ENCODE results near the gene RIMS4.

Gene RIMS4

GRCh38 chr20:44850272-44850671 is 39.9 kb upstream of the RIMS4 start:
- ChIA-PET POLR2A (ENCODE audit: low non-redundant PET) (interaction anchor here (0.7 kb wide), 1 partner anchor 135 kb away, joined by 4 read pairs; no protein-coding TSS in a partner anchor), CTCF (interaction anchor here (0.6 to 0.7 kb wide), 3 partner anchors 25 to 511 kb away, joined by 3 read pairs; no protein-coding TSS in a partner anchor)
- no peak for TF ChIP-seq CTCF (conservative IDR thresholded peaks at IDR 0.05; ENCODE audit: low read depth)
- no peak overlapping the region for H3K27ac ChIP-seq
- peak; percentile 55 for DNase-seq (ENCODE audit: low spot score)

- peak; percentile 35 for DNase-seq (ENCODE audit: low spot score)
- H3K27ac ChIP-seq: no peak overlapping the region
- CTCF ChIA-PET: interaction anchor here (0.6 to 0.7 kb wide), 2 partner anchors 26 to 510 kb away, joined by 3 read pairs; no protein-coding TSS in a partner anchor
- POLR2A ChIA-PET (ENCODE audit: low non-redundant PET): no interaction called here
- TF ChIP-seq CTCF (conservative IDR thresholded peaks at IDR 0.05; ENCODE audit: low read depth): no peak
Measured at GRCh38 chr20:44849703-44850102, 39.4 kb upstream of the RIMS4 start.

- ChIA-PET CTCF (interaction anchor here (0.7 kb wide), 1 partner anchor 19 kb away, joined by 4 read pairs; no protein-coding TSS in a partner anchor), POLR2A (ENCODE audit: low non-redundant PET) (no interaction called here)
- H3K27ac ChIP-seq: no peak overlapping the region
- TF ChIP-seq CTCF (conservative IDR thresholded peaks at IDR 0.05; ENCODE audit: low read depth): no peak
- DNase-seq (ENCODE audit: low spot score): peak; percentile 51
Measured at GRCh38 chr20:44848254-44849015, 38.1 kb upstream of the RIMS4 start.

- DNase-seq (ENCODE audit: low spot score): no peak
- no peak for TF ChIP-seq CTCF (conservative IDR thresholded peaks at IDR 0.05; ENCODE audit: low read depth)
- H3K27ac ChIP-seq: no peak overlapping the region
- ChIA-PET CTCF (interaction anchor here (0.7 kb wide), 1 partner anchor 468 kb away, joined by 4 read pairs; no protein-coding TSS in a partner anchor), POLR2A (ENCODE audit: low non-redundant PET) (no interaction called here)
Measured at GRCh38 chr20:44843876-44844275, 33.5 kb upstream of the RIMS4 start.

GRCh38 chr20:44841955-44842354 is 31.6 kb upstream of the RIMS4 start:
- H3K27ac ChIP-seq: no peak overlapping the region
- ChIA-PET CTCF (no interaction called here), POLR2A (ENCODE audit: low non-redundant PET) (no interaction called here)
- TF ChIP-seq CTCF (conservative IDR thresholded peaks at IDR 0.05; ENCODE audit: low read depth): no peak
- DNase-seq (ENCODE audit: low spot score): no peak

- DNase-seq (ENCODE audit: low spot score): no peak
- ChIA-PET POLR2A (ENCODE audit: low non-redundant PET) (no interaction called here), CTCF (no interaction called here)
- TF ChIP-seq CTCF (conservative IDR thresholded peaks at IDR 0.05; ENCODE audit: low read depth): no peak
- no peak overlapping the region for H3K27ac ChIP-seq
Measured at GRCh38 chr20:44840826-44841225, 30.5 kb upstream of the RIMS4 start.

Measured in RWPE1 (cell line).